GM18499 (cell line): ENCODE measurements around the gene TMEM254.
"Not testable (repeated sequence)": the region's sequence is repeated elsewhere in the genome, so short reads cannot be mapped to it uniquely, and the experiment has no call there.

Experiments
- ATAC-seq: cut with Tn5 transposase; IDR thresholded peaks from one replicate; pipeline ENCODE4 v1.9.1; 2021; ENCODE audit warnings: moderate number of reproducible peaks; ENCODE audit not compliant: insufficient read depth, unreplicated experiment

The TMEM254 gene, protein sequence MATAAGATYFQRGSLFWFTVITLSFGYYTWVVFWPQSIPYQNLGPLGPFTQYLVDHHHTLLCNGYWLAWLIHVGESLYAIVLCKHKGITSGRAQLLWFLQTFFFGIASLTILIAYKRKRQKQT

DNA sequence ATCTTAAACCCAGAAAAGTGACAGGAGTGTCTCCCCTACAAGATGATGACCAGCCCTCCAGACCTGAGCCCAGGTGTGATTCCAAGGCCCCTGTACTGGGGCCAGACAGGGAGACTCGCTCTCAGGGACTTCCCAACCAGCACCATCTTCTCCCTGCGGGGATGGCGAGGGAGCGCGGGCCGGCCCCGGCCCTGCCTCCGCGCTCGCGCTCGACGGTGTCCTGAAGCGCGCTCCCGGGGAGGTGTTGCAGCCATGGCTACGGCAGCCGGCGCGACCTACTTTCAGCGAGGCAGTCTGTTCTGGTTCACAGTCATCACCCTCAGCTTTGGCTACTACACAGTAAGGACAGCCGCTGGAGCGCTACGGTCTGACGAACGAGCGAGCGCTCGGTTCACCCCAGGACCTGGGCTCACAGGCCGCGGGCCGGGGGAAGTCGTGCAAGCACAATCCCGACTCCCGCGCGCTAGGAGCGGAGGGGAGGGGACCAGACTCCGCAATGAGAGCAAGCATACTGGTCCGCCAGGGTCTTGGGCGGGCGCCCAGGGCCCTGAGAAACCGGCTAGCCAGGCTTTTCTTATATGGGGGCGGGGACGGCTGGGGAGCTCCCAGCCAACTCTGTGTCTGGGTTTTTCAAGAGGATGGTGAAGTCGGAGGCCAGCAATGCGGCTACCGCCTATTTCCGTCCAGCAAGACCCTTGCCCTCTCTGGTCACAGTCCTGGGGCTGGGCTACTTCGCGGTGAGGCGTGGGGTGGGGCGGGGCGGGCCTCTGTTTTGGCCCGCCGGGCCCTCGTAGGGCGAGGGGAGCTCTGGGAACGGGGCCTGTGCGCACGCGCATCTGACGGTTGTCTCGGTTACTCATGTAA lies at the start of gene TMEM254:
Gene TMEM254, plus strand, starts transcription at position 218 of the 864 bp plus-strand sequence. Its CDS starts 35 bp downstream, at position 253.
- peak; percentile 83 for ATAC-seq

- not testable (repeated sequence) for ATAC-seq
Measured at GRCh38 chr10:80029205-80029604, 49.3 kb upstream of the TMEM254 start.

DNA sequence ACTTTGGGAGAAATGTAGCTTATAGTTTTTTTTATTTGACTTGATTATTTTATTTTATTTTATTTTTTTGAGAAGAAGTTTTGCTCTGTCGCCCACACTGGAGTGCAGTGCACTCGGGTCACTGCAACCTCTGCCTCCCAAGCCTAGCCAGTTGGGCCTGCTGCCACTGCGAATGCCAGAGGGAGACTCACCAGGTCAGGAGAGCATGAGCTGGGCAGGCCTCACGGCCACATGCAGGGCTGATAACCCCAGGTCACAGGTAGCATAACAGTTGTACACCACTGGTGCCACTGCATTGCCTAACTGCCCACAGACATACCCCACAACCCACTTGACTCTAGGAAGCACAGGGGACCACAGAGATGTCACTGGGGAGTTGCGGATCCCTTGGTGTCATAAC lies 48.6 kb upstream of the TMEM254 start:
- not testable (repeated sequence) for ATAC-seq

DNA sequence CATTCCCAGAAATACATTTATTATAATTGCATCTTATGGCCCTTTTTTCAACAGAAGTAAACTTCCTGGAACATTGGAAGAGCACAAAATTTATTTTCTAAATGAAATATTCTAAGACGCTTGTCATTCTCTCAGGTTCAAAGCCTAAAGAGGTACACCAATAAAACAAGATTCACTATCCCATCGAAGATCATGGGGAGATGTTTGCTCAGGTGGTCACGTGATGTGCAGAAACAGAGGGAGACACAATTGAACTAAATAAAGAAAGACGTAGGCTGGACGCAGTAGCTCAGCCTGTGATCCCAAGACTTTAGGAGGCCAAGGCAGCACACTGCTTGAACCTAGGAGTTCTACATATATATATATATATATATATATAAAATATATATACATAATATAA lies 46.0 kb upstream of the TMEM254 start:
- no peak for ATAC-seq

GRCh38 chr10:80034766-80035165 lies 43.7 kb upstream of the TMEM254 start:
- ATAC-seq: not testable (repeated sequence)

GRCh38 chr10:80035430-80035829 lies 43.0 kb upstream of the TMEM254 start:
- not testable (repeated sequence) for ATAC-seq

DNA sequence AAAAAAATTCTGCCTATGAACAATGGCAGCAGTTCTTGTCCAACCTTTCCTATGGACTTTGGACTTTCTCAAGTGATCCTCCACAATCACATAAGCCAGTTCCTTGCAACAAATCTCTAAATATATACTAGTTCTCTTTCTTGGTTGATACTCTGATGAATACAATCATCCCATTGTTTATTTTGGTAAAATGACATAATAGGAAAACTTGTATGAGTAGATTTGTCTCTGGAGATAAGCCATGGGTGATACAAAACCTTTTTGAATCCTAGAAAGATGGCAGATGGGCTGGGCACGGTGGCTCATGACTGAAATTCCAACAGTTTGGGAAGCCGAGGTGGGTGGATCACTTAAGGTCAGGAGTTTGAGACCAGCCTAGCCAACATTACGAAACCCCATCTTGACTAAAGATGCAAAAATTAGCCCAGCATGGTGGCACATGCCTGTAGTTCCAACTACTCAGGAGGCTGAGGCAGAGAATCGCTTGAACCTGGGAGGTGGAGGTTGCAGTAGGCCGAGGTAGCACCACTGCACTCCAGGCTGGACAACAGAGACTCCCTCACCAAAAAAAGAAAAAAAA lies 41.5 kb upstream of the TMEM254 start:
- not testable (repeated sequence) for ATAC-seq

DNA sequence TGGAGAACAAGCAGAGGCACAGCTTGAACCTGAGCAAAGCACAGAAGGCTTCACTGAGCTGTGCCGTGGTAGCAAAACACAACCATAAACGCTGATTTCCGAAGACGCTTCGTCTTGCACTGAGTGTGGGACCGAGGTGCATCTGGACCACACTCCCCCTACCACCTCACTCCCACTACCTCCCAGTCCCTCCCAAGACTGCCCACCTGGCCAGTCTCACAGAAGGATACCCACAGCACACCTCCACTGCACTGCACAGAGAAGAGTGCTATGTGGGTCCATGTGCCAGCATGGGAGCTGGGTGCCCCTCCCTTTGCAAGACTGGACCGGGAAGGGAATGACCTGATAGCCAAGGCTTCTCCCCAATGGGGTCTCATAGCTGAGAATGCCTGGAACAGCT lies 40.2 kb upstream of the TMEM254 start:
- not testable (repeated sequence) for ATAC-seq

- no peak for ATAC-seq
Measured at GRCh38 chr10:80041162-80041561, 37.3 kb upstream of the TMEM254 start.

DNA sequence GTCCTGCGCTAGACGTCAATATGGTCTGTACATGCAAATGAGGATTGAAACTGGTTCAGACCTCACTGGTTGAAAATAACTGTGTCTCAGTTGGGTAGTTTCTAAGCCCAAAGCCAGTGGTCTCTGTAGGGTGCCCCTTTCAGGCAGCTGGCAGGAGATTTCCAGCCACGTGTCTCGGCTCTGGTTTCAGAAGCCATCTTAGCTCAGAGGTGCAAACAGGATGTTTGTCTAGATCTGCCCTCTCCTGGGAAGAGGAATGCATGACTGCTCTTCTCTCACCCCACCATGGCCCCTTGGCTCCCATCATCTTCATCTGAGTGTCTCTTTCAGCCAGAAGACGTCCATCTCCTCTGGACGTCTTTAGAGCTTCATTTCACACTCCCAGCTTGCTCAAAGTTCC lies 33.5 kb upstream of the TMEM254 start:
- not testable (repeated sequence) for ATAC-seq

GRCh38 chr10:80046629-80047441 lies 31.6 kb upstream of the TMEM254 start:
- ATAC-seq: peak; percentile 59

DNA sequence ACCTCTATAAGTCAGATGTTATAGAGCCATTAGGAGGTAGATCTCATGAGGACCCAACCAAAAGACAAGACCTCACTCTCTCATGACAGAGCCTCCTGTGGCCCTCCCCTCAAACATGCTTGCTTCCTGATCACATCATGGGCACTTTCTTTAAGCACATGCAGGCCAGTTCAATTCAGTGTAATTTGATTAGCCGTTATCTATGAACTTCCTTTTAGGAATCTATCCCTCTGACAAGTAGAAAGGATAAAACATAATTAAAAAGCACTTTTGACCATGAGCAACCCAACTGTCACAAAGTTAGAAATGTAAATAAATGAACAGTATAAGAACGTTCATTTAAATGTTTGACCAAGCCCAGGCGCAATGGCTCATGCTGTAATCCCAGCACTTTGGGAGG lies 27.7 kb upstream of the TMEM254 start:
- ATAC-seq: no peak

DNA sequence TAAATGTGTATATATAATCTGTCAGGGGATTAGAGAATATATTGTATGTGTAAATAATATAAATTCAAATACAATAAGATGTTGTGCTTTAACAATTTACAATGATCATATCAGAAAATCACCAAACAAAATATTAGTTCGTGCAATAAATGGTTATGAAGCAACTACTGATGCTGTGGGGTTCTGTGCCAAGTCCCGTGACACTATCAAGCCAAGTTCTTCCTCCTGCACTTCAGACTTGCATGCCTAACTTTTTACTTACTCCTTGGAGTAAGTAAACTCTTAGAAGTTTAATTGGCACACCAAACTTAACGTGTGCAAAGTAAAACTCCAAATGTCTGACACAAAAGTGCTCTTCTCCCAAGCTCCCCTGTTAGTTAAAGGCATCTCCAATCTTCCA lies 26.5 kb upstream of the TMEM254 start:
- ATAC-seq: no peak

DNA sequence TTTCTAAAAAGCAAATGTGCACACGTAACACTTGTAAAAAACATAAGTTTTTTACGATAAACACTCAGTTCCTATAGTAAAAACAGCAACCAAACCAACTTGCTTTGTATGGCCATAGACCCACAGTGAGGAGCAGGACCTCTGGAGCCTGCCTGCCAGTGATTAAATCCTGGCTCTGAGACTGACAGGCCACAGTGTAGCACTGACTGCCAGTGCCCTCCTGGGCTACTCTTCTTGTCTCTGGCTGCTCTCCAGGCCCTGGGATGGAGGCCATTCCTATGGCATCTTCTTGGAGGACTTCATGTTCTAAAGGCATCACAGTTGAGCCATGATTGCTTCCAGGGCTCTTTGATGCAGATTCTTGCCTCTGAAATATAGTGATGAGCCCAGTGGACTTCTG lies 22.7 kb upstream of the TMEM254 start:
- no peak for ATAC-seq

DNA sequence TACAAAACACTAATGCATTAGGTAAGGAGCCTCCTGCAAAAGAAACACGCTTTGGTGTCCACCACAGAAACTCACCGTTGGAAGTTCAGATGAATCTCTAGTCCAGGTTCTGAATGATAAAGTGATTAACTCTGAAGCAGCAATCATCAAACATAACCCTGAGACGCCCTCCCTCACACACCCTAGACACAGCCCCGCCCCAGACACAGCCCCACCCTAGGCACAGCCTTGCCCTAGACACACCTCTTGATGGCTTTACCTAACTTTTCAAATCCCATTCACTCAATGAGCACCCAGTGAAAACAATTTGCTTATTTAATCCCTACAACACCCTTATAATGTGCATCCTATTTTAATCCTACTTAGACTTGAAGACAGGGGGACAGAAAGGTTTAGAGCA lies 21.3 kb upstream of the TMEM254 start:
- ATAC-seq: no peak

- ATAC-seq: no peak
Measured at GRCh38 chr10:80064120-80064886, 14.2 kb upstream of the TMEM254 start.

- ATAC-seq: no peak
Measured at GRCh38 chr10:80066809-80067208, 11.7 kb upstream of the TMEM254 start.

DNA sequence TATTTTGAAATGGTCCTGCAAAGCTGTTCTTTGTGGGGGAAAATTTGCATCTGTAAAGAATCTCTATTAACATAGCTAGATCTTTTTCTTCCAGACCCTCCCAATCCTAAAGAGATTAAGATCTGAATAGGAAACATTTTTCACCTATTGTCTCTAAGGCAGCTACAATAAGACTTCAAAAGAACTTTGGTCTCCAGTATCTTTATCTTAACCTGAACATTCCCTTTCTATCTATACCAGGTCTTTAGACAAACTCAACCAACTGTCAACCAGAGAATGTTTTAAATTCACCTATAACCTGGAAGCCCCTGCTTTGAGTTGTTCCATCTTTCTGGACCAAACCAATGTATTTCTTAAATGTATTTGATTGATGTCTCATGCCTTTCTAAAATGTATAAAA lies 10.6 kb upstream of the TMEM254 start:
- not testable (repeated sequence) for ATAC-seq

DNA sequence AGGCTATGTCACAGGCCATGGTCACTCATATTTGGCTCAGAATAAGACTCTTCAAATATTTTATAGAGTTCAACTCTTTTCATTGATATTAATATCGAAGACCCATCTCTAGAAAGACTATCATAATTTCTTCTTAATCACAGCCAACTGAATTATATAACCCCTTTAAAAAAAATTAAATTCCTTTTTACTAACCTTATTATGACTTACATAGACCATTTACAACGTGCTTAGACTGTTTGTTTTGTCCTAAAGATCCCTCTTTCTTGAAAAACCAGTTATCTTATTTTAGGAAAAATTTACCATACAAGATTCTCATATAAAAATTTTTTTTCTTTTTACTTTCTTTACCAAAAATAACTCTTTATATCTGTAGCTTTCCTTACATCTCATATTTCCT lies 10.2 kb upstream of the TMEM254 start:
- no peak for ATAC-seq

DNA sequence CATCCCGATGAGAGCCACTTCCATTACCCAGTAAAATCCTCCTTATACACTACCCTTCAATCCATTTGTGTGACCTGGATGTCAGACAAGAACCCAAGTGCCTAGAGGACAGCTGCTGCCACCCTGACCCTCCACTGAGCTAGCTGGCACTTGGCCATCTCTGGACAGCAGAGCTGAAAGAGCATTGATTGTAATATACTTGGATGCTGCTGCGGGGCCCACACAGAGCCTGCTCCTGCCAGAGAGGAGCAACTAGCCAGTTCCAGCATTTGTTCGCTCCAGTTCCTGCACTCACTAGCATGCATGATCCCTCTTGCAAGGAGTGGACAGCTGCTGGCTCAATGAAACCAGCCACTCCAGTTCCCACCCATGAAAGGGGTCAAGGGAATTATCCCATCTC lies 8.4 kb upstream of the TMEM254 start:
- no peak for ATAC-seq
